ENCODE measurements around the gene TRAPPC12. TPM values are rescaled to one million over a fixed set of nuclear protein-coding genes. Genes with fewer than 3 reads are reported as not detected.

Gene TRAPPC12
- total RNA-seq, 2 experiments from 2014 or later, result 60.0 to 73.1 TPM

DNA sequence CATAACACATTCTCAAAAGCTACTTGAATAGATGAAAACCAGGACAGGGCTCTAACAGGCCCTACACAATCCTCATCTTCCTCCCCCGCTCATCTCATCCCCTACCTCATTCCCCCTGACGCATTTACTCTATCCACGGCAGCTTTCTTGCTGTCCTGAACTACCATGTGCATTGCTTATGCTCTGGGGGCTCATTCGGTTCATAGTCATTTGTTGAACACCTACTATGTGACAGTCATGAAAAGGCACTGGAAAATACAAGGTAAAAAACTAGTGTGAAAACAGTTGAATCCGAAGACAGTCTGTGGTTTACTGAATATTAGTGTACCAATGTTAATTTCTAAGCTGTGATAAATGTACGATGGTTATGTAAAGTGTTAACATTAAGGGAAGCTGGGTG, 2.7 kb upstream of the TRAPPC12 start:
- ChIA-PET POLR2A (no interaction called here), CTCF (no interaction called here)
- Mint-ChIP-seq H3K9me3 (ENCODE audit: low read depth) (no peaks in the 10 kb centered on the region), H3K27ac (peak overlapping the region; percentile 96), H3K36me3 (ENCODE audit: low read depth) (peaks cover 16% of the 10 kb centered on the region), H3K4me1 (peaks cover 45% of the 10 kb centered on the region), H3K27me3 (no peaks in the 10 kb centered on the region), H3K4me3 (peak overlapping the region; percentile 98)
- ATAC-seq, result no peak
- intact Hi-C loops (cut with DNase I, micrococcal nuclease), result loop anchor here (1.0 to 2.0 kb wide), 6 partner anchors 142 to 764 kb away; partner anchors contain the start of genes ADI1 (in 2 of the 2), RNASEH1 (in 2 of the 2) and RPS7 (in 2 of the 2)
- no peak for DNase-seq

DNA sequence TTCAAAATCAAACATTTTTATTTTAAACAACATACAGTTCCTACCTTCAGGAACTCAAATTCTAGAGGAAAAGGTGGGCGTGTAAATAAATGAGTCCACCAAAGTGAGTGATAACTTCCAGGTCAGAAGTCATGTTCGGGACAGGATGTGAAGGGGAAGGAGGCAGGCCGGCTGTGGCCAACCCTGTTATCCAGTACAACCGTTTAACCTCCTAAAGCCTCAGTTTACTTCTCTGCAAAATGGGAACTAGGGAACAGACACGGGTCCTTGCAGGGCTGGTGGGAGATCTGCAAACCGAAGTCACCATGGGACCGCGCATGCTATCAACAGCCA, 2.2 kb upstream of the TRAPPC12 start:
- POLR2A ChIA-PET, result interaction anchor here (0.7 kb wide), 1 partner anchor 170 kb away, joined by 3 read pairs; no protein-coding TSS in a partner anchor
- Mint-ChIP-seq H3K27me3 (no peaks in the 10 kb centered on the region), H3K9me3 (ENCODE audit: low read depth) (no peaks in the 10 kb centered on the region), H3K4me1 (peaks cover 46% of the 10 kb centered on the region), H3K36me3 (ENCODE audit: low read depth) (peaks cover 17% of the 10 kb centered on the region), H3K4me3 (peak overlapping the region; percentile 98), H3K27ac (peak overlapping the region; percentile 96)
- peak; percentile 62 for DNase-seq
- ATAC-seq, result peak; percentile 33
- CTCF ChIA-PET, result interaction anchor here (1.0 kb wide), 1 partner anchor 282 kb away, joined by 3 read pairs; no protein-coding TSS in a partner anchor
- intact Hi-C loops (cut with DNase I, micrococcal nuclease), result loop anchor here (1.0 to 2.0 kb wide), 6 partner anchors 142 to 764 kb away; partner anchors contain the start of genes ADI1 (in 2 of the 2), RNASEH1 (in 2 of the 2) and RPS7 (in 2 of the 2)

DNA sequence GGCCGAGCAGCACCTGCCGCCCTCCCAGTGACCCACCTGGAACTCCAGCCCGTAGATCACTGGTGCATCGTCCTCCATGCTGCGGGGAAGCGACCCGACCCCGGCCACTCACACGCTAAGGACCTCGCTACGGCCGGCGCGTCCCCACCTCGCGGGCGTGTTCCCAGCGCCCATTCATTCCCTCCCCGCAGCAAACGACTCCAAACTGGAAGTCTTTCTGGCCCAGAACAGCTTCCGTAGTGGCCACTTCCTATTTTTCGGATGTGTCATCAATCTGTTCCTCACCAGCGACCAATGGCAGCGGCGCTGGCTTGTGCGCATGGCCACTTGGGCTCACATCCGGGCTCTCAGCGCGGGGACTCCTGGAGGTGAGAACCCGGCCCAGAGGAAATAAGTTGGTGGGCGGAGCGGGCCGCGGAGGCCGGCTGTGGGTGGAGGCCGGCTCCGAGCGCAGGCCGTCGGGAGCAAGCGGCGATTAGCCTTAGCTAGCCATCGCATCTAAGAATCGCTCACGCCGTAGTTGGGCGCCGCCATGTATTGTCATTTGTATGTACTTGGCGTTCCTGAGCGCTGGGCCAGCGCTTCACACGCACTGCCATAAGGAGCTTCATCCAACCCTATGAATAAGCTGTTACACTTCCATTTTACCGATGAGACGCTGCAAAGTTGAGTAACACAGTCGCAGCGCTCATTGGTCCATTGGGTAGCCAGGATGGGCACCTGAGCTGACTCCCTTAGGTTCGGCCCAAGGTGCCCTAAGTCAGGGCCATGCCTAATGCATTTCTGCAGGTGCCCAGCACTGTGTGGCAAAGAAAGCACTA, 1.7 kb upstream of the TRAPPC12 start, which contains the start of gene EIPR1:
Gene EIPR1 (minus strand): TSS at position 207 of the 821 bp plus-strand sequence. CDS start 129 bp downstream, at position 78.
- ATAC-seq (peak; percentile 87), DNase-seq (peak; percentile 97)
- H3K9me3 Mint-ChIP-seq (ENCODE audit: low read depth), result no peaks in the 10 kb centered on the region
- peaks cover 46% of the 10 kb centered on the region for H3K4me1 Mint-ChIP-seq
- H3K27ac Mint-ChIP-seq, result peak within 1 kb of the TSS; percentile 96
- H3K27me3 Mint-ChIP-seq, result no peaks in the 10 kb centered on the region
- intact Hi-C loops (cut with DNase I, micrococcal nuclease), result loop anchor here (1.0 to 2.0 kb wide), 7 partner anchors 141 to 765 kb away; partner anchors contain the start of genes ADI1 (in 2 of the 2), RNASEH1 (in 2 of the 2) and RPS7 (in 2 of the 2)
- peaks cover 20% of the 10 kb centered on the region for H3K36me3 Mint-ChIP-seq (ENCODE audit: low read depth)
- CTCF ChIA-PET, result interaction anchor here (0.5 to 1.0 kb wide), 3 partner anchors 13 to 282 kb away, joined by 3 read pairs; no protein-coding TSS in a partner anchor
- POLR2A ChIA-PET, result interaction anchor here (0.7 to 1.0 kb wide), 2 partner anchors 170 to 180 kb away, joined by 3 to 5 read pairs; partner anchors contain the start of gene RNASEH1
- peak within 1 kb of the TSS; percentile 98 for H3K4me3 Mint-ChIP-seq

DNA sequence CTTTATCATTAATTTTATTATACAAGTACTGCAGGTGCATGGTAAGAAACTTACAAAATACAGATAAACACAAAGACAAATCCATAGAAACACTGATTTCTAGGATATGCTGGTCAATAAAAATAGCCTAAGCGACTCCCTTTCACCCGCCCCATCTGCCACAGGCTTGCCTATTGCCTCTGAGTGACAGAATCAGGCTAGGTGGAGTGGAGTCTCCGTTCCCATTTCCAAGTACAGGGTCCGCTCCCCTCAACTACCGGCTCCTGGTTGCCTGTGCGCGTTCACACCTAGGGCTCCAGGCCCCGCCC, 201 bp upstream of the TRAPPC12 start:
- ChIA-PET CTCF (interaction anchor here (0.7 kb wide), 1 partner anchor 82 kb away, joined by 3 read pairs; no protein-coding TSS in a partner anchor), POLR2A (no interaction called here)
- intact Hi-C loops (cut with DNase I, micrococcal nuclease), result loop anchor here in 1 of 2 experiments (1.0 to 2.0 kb wide), 2 partner anchors 272 to 732 kb away; no protein-coding TSS in a partner anchor
- DNase-seq (no peak), ATAC-seq (no peak)
- no peaks in the 10 kb centered on the region for H3K9me3 Mint-ChIP-seq (ENCODE audit: low read depth)
- H3K4me1 Mint-ChIP-seq, result peaks cover 48% of the 10 kb centered on the region
- no peaks in the 10 kb centered on the region for H3K27me3 Mint-ChIP-seq
- H3K36me3 Mint-ChIP-seq (ENCODE audit: low read depth), result peaks cover 24% of the 10 kb centered on the region
- peak overlapping the region; percentile 96 for H3K27ac Mint-ChIP-seq
- H3K4me3 Mint-ChIP-seq, result peak overlapping the region; percentile 98

DNA sequence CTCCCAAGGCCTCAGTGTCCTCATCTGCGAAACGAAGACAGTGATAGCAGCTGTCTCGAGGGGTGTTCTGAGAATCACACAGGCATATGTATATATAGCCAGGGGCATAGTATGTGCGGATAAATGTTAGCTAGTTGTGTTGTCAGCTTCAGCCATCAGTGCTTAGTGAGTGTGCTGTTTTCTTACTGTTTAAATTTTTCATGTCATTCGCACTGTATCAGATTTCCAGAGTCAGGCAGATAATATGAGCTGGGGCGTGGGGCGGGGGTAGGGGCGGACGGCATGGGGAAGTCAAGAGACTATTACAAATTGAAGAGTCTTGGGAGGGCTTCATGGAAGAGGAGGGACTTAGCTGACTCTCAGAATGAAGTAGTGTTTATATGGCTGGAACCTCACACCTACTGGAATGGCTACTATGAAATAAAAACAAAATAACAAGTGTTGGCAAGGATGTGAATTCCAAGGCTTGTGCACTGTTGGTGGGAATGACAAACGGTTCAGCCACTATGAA, 7.0 kb downstream of the TRAPPC12 start:
- Mint-ChIP-seq H3K27me3 (no peaks in the 10 kb centered on the region), H3K36me3 (ENCODE audit: low read depth) (peaks cover 40% of the 10 kb centered on the region), H3K9me3 (ENCODE audit: low read depth) (no peaks in the 10 kb centered on the region), H3K27ac (no peak overlapping the region), H3K4me3 (no peak overlapping the region), H3K4me1 (peaks cover 15% of the 10 kb centered on the region)
- intact Hi-C loops (cut with DNase I, micrococcal nuclease), result no loop called here
- ATAC-seq (no peak), DNase-seq (no peak)
- POLR2A ChIA-PET, result no interaction called here
- CTCF ChIA-PET, result interaction anchor here (0.9 kb wide), 1 partner anchor 38 kb away, joined by 3 read pairs; no protein-coding TSS in a partner anchor

DNA sequence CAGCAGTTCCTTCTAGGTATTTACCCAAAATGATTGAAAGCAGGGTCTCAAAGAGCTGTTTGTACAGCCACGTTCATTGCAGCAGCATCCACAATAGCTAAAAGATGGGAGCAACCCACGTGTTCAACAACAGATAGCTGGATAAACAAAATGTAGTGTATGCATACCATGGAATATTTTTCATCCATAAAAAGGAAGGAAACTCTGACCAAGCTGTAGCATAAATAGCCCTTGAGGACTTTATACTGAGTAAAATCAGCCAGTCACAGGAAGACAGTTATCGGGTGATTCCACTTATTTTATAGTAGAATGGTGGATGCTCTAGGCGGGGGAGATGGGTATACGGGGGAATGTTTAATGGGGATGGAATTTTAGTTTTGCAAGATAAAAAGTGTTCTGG, 7.5 kb downstream of the TRAPPC12 start:
- Mint-ChIP-seq H3K36me3 (ENCODE audit: low read depth) (peaks cover 41% of the 10 kb centered on the region), H3K9me3 (ENCODE audit: low read depth) (no peaks in the 10 kb centered on the region), H3K27ac (no peak overlapping the region), H3K4me3 (no peak overlapping the region), H3K4me1 (peaks cover 14% of the 10 kb centered on the region), H3K27me3 (no peaks in the 10 kb centered on the region)
- POLR2A ChIA-PET, result no interaction called here
- CTCF ChIA-PET, result interaction anchor here (0.9 kb wide), 1 partner anchor 37 kb away, joined by 3 read pairs; no protein-coding TSS in a partner anchor
- intact Hi-C loops (cut with DNase I, micrococcal nuclease), result no loop called here
- DNase-seq (no peak), ATAC-seq (no peak)

DNA sequence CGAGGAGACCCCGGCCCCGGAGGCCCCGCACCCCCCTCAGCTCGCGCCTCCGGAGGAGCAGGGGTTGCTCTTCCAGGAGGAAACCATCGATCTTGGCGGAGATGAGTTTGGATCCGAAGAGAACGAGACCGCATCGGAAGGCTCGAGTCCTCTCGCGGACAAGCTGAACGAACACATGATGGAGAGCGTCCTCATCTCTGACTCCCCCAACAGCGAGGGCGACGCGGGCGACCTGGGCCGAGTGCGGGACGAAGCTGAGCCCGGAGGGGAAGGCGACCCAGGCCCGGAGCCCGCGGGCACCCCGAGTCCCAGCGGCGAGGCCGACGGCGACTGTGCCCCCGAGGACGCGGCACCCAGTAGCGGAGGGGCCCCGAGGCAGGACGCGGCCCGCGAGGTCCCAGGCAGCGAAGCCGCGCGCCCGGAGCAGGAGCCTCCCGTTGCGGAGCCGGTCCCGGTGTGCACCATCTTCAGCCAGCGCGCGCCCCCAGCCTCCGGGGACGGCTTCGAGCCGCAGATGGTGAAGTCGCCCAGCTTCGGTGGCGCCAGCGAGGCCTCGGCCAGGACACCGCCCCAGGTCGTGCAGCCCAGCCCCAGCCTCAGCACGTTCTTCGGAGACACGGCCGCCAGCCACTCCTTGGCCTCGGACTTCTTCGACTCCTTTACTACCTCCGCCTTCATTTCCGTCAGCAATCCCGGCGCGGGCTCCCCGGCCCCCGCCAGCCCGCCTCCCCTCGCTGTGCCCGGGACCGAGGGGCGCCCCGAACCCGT, 8.3 kb downstream of the TRAPPC12 start:
- Mint-ChIP-seq H3K36me3 (ENCODE audit: low read depth) (peaks cover 47% of the 10 kb centered on the region), H3K27me3 (no peaks in the 10 kb centered on the region), H3K9me3 (ENCODE audit: low read depth) (no peaks in the 10 kb centered on the region), H3K4me1 (peaks cover 14% of the 10 kb centered on the region), H3K27ac (no peak overlapping the region), H3K4me3 (no peak overlapping the region)
- ATAC-seq, result no peak
- CTCF ChIA-PET, result no interaction called here
- DNase-seq, result no peak
- POLR2A ChIA-PET, result no interaction called here
- intact Hi-C loops (cut with DNase I, micrococcal nuclease), result no loop called here

DNA sequence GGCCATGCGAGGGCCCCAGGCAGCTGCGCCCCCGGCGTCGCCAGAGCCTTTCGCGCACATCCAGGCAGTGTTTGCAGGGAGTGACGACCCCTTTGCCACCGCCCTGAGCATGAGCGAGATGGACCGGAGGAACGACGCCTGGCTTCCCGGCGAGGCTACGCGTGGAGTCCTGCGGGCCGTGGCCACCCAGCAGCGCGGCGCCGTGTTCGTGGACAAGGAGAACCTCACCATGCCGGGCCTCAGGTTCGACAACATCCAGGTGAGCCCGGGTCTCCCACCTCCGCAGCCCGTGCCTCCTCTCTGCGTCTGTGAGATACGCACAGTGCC, 8.9 kb downstream of the TRAPPC12 start:
- ChIA-PET CTCF (no interaction called here), POLR2A (no interaction called here)
- DNase-seq (no peak), ATAC-seq (no peak)
- no peaks in the 10 kb centered on the region for H3K27me3 Mint-ChIP-seq
- no peak overlapping the region for H3K4me3 Mint-ChIP-seq
- peaks cover 48% of the 10 kb centered on the region for H3K36me3 Mint-ChIP-seq (ENCODE audit: low read depth)
- no peak overlapping the region for H3K27ac Mint-ChIP-seq
- peaks cover 16% of the 10 kb centered on the region for H3K4me1 Mint-ChIP-seq
- no peaks in the 10 kb centered on the region for H3K9me3 Mint-ChIP-seq (ENCODE audit: low read depth)
- intact Hi-C loops (cut with DNase I, micrococcal nuclease), result no loop called here

DNA sequence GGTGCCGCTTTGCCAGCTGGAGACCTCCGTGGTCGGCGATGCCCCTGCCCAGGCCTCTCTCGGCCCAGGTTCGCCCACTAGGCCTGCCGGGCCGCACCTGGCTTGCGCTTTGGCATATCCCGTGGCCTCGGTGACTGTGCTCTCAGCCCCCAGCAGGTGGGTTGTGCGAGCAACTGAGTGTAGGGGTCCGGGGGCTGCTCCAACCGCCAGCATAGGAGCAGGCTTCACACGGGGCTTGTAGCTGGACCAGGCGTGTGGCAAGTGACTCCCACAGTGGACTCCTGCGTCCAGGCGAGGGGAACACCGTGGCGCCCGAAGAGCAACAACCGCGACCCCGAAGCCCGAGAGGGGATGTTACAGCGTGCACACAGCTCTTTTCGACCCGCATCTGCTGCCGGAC, 9.7 kb downstream of the TRAPPC12 start:
- Mint-ChIP-seq H3K36me3 (ENCODE audit: low read depth) (peaks cover 53% of the 10 kb centered on the region), H3K9me3 (ENCODE audit: low read depth) (no peaks in the 10 kb centered on the region), H3K27ac (no peak overlapping the region), H3K4me3 (no peak overlapping the region), H3K27me3 (no peaks in the 10 kb centered on the region), H3K4me1 (peaks cover 14% of the 10 kb centered on the region)
- intact Hi-C loops (cut with DNase I, micrococcal nuclease), result no loop called here
- CTCF ChIA-PET, result interaction anchor here (1.0 kb wide), 1 partner anchor 35 kb away, joined by 4 read pairs; no protein-coding TSS in a partner anchor
- ATAC-seq, result no peak
- POLR2A ChIA-PET, result no interaction called here
- no peak for DNase-seq

DNA sequence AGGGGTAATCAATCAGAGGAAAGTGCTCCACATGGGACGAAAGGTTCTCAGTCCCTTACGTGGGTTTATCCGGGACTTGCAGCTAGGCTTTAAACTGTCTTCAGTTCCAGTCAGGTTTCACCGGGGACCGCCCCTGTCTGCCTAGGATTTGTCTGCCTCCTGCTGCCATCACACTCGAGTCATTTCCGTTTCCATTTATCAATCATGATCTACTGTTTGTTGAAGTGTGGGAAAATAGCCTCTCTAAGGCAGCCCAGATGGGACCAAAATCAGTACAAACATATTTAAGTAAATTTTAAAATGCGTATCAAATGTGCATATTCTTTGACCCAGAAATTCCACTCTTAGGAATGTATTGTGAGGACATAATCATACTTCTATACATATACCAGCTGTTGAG, 10.5 kb downstream of the TRAPPC12 start:
- H3K4me3 Mint-ChIP-seq, result no peak overlapping the region
- ChIA-PET POLR2A (interaction anchor here (0.6 kb wide), 1 partner anchor 14 kb away, joined by 3 read pairs; no protein-coding TSS in a partner anchor), CTCF (no interaction called here)
- no peaks in the 10 kb centered on the region for H3K27me3 Mint-ChIP-seq
- H3K4me1 Mint-ChIP-seq, result peaks cover 12% of the 10 kb centered on the region
- peaks cover 2% of the 10 kb centered on the region for H3K9me3 Mint-ChIP-seq (ENCODE audit: low read depth)
- ATAC-seq (no peak), DNase-seq (peak; percentile 20)
- peaks cover 59% of the 10 kb centered on the region for H3K36me3 Mint-ChIP-seq (ENCODE audit: low read depth)
- no peak overlapping the region for H3K27ac Mint-ChIP-seq
- intact Hi-C loops (cut with DNase I, micrococcal nuclease), result no loop called here

DNA sequence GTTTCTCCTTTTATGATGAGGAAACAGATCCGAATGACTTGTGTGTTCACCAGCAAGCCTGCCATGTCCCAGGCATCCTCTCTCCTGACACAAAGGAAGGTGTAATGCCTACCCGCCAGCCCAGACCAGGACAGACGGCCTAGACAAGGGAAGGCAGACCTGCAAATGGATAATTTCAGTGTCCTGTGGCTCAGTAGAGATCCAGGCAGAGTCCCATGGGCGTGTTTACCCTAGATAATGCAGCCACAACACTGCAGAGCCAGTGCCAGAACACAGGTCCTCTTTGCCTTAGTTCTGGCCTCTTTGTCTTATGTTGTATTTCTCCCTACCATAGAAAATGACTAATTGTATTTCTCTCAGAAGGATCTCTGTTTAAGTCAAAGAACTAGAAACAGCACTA, 12.7 kb downstream of the TRAPPC12 start:
- ChIA-PET CTCF (no interaction called here), POLR2A (no interaction called here)
- DNase-seq (no peak), ATAC-seq (no peak)
- Mint-ChIP-seq H3K27me3 (no peaks in the 10 kb centered on the region), H3K4me1 (peaks cover 12% of the 10 kb centered on the region), H3K9me3 (ENCODE audit: low read depth) (peaks cover 15% of the 10 kb centered on the region), H3K4me3 (no peak overlapping the region), H3K36me3 (ENCODE audit: low read depth) (peaks cover 74% of the 10 kb centered on the region), H3K27ac (no peak overlapping the region)
- intact Hi-C loops (cut with DNase I, micrococcal nuclease), result no loop called here

All from activated CD4-positive, alpha-beta T cell treated with anti-CD3 and anti-CD28 coated beads for 36 hours (primary cell).